HL-60/S4 treated with retinoic acid at 250 ng/mL for 4 days and 3 days (cell line): Measurements from ENCODE around the gene RTL10.

Experiments
- in situ Hi-C: fragments of 300-500 bp; cut with MboI; formaldehyde crosslinking; loops from 2 replicates; pipeline ENCODE4 v1.7.0; 2022; ENCODE audit warnings: low sequenced_read_pairs

The RTL10 gene

GRCh38 chr22:19877626-19878339, 23.1 kb upstream of the RTL10 start:
- in situ Hi-C loops: no loop called here

- in situ Hi-C loops: no loop called here
These were observed 22.4 kb upstream of the RTL10 start for GRCh38 chr22:19876941-19877625.

- in situ Hi-C loops: no loop called here
These were observed 21.8 kb upstream of the RTL10 start for GRCh38 chr22:19876314-19876940.

- in situ Hi-C loops: no loop called here
These were observed 21.0 kb upstream of the RTL10 start for GRCh38 chr22:19875531-19876313.

- in situ Hi-C loops: no loop called here
These were observed 20.4 kb upstream of the RTL10 start for GRCh38 chr22:19875061-19875530.

- in situ Hi-C loops: no loop called here
These were observed 19.8 kb upstream of the RTL10 start for GRCh38 chr22:19874307-19875060.

- in situ Hi-C loops: no loop called here
These were observed 19.3 kb upstream of the RTL10 start for GRCh38 chr22:19873960-19874306.

GRCh38 chr22:19873138-19873959, 18.7 kb upstream of the RTL10 start:
- in situ Hi-C loops: no loop called here

- in situ Hi-C loops: no loop called here
These were observed 18.1 kb upstream of the RTL10 start for GRCh38 chr22:19872779-19873137.

GRCh38 chr22:19871845-19872778, 17.4 kb upstream of the RTL10 start:
- in situ Hi-C loops: no loop called here

GRCh38 chr22:19871023-19871844, 16.6 kb upstream of the RTL10 start:
- in situ Hi-C loops: no loop called here

- in situ Hi-C loops: no loop called here
These were observed 15.7 kb upstream of the RTL10 start for GRCh38 chr22:19870153-19871022.

GRCh38 chr22:19869497-19870152, 15.0 kb upstream of the RTL10 start:
- in situ Hi-C loops: no loop called here

- in situ Hi-C loops: no loop called here
These were observed 14.2 kb upstream of the RTL10 start for GRCh38 chr22:19868773-19869471.

- in situ Hi-C loops: no loop called here
These were observed 13.7 kb upstream of the RTL10 start for GRCh38 chr22:19868333-19868732.

- in situ Hi-C loops: no loop called here
These were observed 12.9 kb upstream of the RTL10 start for GRCh38 chr22:19867617-19868016.
